ENCODE results near the gene UBE2E3. TPM values are rescaled to one million over a fixed set of nuclear protein-coding genes. Genes with fewer than 3 reads are reported as not detected.

Gene UBE2E3
- total and polyA plus RNA-seq, 2 experiments from 2014 or later = 111 to 112 TPM

DNA sequence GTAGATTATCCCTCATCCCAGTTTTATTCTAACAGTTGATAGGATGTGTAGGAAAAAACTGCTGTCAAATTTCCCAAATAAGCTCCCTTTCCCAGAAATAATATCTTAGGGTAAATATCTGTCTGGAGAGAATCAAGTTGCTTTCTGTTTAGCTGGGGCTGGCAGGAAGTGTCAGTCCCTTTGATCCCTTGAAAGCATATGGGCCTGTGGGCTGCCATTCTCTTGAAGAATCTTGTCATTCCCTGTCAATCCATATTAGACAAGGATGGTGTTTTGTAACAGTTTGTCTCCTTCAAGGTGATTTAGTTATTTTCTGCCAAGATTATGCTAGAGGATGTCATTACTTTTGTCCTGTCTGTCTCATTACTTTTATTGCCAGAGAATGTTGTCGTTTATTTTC lies 37.1 kb upstream of the UBE2E3 start:
- ATAC-seq (no peak), DNase-seq (ENCODE audit: low spot score) (peak; percentile 23)
- H3K27ac Mint-ChIP-seq = no peak overlapping the region
- H3K9me3 Mint-ChIP-seq = no peaks in the 10 kb centered on the region
- Histone ChIP-seq H3K4me1 (ENCODE audit: insufficient read depth) (peaks cover 11% of the 10 kb centered on the region; the same call in 1 of the 2 replicates), H3K9me2 (ENCODE audit: insufficient read depth) (no peaks in the 10 kb centered on the region), H3K27me3 (ENCODE audit: insufficient read depth) (no peaks in the 10 kb centered on the region), H3K36me3 (ENCODE audit: insufficient read depth) (no peaks in the 10 kb centered on the region), H3K4me2 (no peak overlapping the region), H3K79me2 (replicated peaks; ENCODE audit: insufficient read depth) (no peaks in the 10 kb centered on the region), H4K20me1 (replicated peaks; ENCODE audit: insufficient read depth) (no peaks in the 10 kb centered on the region), H2AFZ (no peak overlapping the region), H3K27ac (ENCODE audit: low read depth) (no peak overlapping the region), H3K4me3 (no peak overlapping the region), H3F3A (replicated peaks; ENCODE audit: low read depth) (no peaks in the 10 kb centered on the region)
- H3K27me3 Mint-ChIP-seq (ENCODE audit: insufficient read depth, low read depth, poor library complexity) = no peaks in the 10 kb centered on the region
- peaks cover 7% of the 10 kb centered on the region; the same call in 2 of the 3 replicates for H3K4me1 Mint-ChIP-seq
- TF ChIP-seq CREB1 (CRISPR knock-in tag; IDR thresholded peaks at IDR 0.05; ENCODE audit: low read depth) = no peak
- TF ChIP-seq NANOG (IDR thresholded peaks at IDR 0.05; ENCODE audit: borderline replicate concordance) = no peak
- no peak for TF ChIP-seq ZNF114 (CRISPR knock-in tag; IDR thresholded peaks at IDR 0.05)
- no peak for TF ChIP-seq JUNB (IDR thresholded peaks at IDR 0.05; ENCODE audit: unreplicated experiment)
- no peak for TF ChIP-seq ZNF331 (CRISPR knock-in tag; IDR thresholded peaks at IDR 0.05; ENCODE audit: low read depth)
- TF ChIP-seq EZH2phosphoT487 (IDR thresholded peaks at IDR 0.05; ENCODE audit: unreplicated experiment) = no peak
- H3K36me3 Mint-ChIP-seq (ENCODE audit: low read depth) = no peaks in the 10 kb centered on the region
- no peak overlapping the region for H3K4me3 Mint-ChIP-seq

DNA sequence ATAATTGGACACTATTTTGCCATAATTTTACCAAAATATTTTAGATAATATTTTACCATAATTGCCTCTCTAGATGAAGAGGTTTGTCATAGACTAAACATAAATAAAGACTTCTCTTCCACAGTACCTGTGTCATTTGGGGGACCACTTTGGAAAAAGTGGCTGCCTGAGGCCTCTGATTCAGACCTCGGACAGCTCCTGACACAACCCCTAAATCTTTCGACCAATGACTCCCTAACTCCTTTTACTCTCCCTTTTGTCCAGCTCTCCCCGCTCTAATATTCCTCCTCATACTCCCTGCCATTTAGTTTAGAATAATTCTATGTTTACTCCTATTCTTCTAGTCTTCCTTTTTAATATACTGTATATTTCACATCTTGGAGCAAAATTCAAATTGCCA lies 36.0 kb upstream of the UBE2E3 start:
- no peaks in the 10 kb centered on the region for H3F3A ChIP-seq (replicated peaks; ENCODE audit: low read depth)

More for the DNA sequence above, 36.0 kb upstream of the UBE2E3 start:
- Histone ChIP-seq H3K36me3 (ENCODE audit: insufficient read depth) (no peaks in the 10 kb centered on the region), H2AFZ (no peak overlapping the region), H3K4me3 (no peak overlapping the region), H3K9me2 (ENCODE audit: insufficient read depth) (no peaks in the 10 kb centered on the region), H3K27ac (ENCODE audit: low read depth) (no peak overlapping the region), H3K79me2 (replicated peaks; ENCODE audit: insufficient read depth) (no peaks in the 10 kb centered on the region), H3K27me3 (ENCODE audit: insufficient read depth) (no peaks in the 10 kb centered on the region), H3K4me2 (no peak overlapping the region), H3K4me1 (ENCODE audit: insufficient read depth) (peaks cover 11% of the 10 kb centered on the region; the same call in 1 of the 2 replicates), H4K20me1 (replicated peaks; ENCODE audit: insufficient read depth) (no peaks in the 10 kb centered on the region)
- TF ChIP-seq EZH2 (IDR thresholded peaks at IDR 0.05; ENCODE audit: low read depth, unreplicated experiment) = no peak
- TF ChIP-seq, protein P1, sequence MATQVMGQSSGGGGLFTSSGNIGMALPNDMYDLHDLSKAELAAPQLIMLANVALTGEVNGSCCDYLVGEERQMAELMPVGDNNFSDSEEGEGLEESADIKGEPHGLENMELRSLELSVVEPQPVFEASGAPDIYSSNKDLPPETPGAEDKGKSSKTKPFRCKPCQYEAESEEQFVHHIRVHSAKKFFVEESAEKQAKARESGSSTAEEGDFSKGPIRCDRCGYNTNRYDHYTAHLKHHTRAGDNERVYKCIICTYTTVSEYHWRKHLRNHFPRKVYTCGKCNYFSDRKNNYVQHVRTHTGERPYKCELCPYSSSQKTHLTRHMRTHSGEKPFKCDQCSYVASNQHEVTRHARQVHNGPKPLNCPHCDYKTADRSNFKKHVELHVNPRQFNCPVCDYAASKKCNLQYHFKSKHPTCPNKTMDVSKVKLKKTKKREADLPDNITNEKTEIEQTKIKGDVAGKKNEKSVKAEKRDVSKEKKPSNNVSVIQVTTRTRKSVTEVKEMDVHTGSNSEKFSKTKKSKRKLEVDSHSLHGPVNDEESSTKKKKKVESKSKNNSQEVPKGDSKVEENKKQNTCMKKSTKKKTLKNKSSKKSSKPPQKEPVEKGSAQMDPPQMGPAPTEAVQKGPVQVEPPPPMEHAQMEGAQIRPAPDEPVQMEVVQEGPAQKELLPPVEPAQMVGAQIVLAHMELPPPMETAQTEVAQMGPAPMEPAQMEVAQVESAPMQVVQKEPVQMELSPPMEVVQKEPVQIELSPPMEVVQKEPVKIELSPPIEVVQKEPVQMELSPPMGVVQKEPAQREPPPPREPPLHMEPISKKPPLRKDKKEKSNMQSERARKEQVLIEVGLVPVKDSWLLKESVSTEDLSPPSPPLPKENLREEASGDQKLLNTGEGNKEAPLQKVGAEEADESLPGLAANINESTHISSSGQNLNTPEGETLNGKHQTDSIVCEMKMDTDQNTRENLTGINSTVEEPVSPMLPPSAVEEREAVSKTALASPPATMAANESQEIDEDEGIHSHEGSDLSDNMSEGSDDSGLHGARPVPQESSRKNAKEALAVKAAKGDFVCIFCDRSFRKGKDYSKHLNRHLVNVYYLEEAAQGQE (IDR thresholded peaks at IDR 0.05; ENCODE audit: unreplicated experiment) = peak; percentile 73
- Mint-ChIP-seq H3K27me3 (ENCODE audit: insufficient read depth, low read depth, poor library complexity) (no peaks in the 10 kb centered on the region), H3K4me1 (peaks cover 7% of the 10 kb centered on the region; the same call in 2 of the 3 replicates), H3K9me3 (no peaks in the 10 kb centered on the region), H3K27ac (no peak overlapping the region), H3K36me3 (ENCODE audit: low read depth) (no peaks in the 10 kb centered on the region), H3K4me3 (no peak overlapping the region)
- peak; percentile 36; the same call in 1 of the 3 replicates for ATAC-seq
- peak; percentile 39 for DNase-seq (ENCODE audit: low spot score)

All from GM23338 (cell line).